Stimulated activated CD4-positive, alpha-beta T cell treated with anti-CD3 and anti-CD28 coated beads, Interleukin-12 subunit alpha, Interleukin-12 subunit beta, amount 100 ng/mL, for 4 hours (primary cell): Measurements from ENCODE around the gene VEZT.
"Not testable (repeated sequence)": the region's sequence is repeated elsewhere in the genome, so short reads cannot be mapped to it uniquely, and the experiment has no call there.

Experiments used
- DNase-seq: peaks from one replicate; pipeline ENCODE4 v3.0.0-alpha.2; 2020

The VEZT gene

GRCh38 chr12:95227818-95228356 lies 10.3 kb downstream of the VEZT start:
- no peak for DNase-seq

DNA sequence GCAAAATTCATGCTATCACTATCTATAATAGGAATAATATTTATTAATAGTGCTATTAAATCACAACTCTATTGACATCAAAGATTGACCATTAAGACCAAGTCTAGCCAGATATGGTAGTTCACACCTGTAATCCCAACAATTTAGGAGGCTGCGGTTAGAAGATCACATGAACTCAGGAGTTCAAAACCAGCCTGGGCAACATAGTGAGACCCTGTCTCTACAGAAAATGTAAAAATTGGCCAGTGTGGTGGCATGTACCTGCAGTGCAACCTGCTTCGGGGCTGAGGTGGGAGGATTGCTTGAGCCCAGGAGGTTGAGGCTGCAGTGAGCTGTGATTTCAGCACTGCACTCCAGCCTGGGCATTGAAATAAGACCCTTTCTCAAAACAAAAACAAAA lies 11.0 kb downstream of the VEZT start:
- DNase-seq, result no peak

DNA sequence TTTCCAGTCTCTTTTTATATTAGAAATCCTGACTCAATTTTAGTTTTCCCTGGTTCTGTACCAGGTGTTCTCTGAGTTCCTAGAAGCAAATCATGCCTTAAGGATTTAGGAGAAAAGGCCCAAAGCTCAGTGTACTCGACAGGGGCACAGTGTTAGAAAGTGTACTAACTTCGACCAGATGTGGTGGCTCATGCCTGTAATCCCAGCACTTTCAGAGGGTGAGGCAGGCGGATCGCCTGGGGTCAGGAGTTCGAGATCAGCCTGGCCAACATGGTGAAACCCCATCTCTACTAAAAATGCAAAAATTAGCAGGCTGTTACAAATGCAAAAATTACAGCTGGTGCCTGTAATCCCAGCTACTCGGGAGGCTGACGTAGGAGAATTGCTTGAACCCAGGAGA lies 12.0 kb downstream of the VEZT start:
- no peak for DNase-seq

DNA sequence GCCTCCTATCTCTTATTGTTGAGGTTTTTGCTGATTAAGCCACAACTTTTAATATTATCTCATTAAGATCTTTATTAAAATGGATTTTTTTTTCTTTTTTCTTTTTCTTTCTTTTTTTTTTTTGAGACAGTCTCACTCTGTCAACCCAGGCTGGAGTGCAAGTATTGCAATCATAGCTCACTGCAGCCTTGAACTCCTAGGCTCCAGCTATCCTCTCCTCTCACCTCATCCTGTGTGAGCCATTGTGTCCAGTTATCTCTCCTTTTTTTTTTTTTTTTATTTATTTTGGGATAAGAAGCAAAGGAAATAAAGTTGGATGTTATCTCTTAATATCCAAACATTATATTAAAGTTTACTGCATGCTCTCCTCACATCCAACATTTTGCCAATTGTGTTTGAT lies 12.7 kb downstream of the VEZT start:
- DNase-seq, result no peak

DNA sequence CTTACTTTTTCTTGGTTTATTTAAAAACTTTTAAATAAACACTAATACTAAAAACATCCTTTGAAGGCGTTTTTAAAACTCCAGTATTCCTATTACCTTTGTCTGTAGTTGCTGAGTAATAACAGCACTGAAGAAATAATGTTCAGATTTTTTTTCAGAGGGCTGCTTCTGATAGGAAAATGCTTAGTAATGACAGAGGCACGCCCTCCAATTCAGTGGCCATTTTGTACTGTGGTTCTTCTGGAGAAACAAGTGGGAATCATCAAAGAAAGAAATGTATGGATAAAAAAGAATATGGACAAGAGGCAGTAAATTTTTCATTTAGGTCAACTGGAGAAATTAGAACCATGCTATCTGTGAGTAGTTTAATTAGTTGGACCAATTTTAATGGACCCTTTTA lies 13.6 kb downstream of the VEZT start:
- DNase-seq, result no peak

DNA sequence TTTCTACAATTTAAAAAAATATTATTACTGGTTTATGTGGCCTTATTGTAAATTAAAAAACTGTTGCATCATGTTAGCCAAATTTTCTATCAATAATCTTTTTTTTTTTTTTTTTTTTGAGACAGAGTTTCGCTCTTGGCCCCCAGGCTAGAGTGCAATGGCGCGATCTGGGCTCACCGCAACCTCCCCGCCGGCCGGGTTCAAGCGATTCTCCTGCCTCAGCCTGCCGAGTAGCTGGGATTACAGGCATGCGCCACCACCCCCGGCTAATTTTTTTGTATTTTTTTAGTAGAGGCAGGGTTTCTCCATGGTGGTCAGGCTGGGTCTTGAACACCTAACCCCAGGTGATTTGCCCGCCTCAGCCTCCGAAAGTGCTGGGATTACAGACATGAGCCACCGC lies 16.6 kb downstream of the VEZT start:
- not testable (repeated sequence) for DNase-seq

DNA sequence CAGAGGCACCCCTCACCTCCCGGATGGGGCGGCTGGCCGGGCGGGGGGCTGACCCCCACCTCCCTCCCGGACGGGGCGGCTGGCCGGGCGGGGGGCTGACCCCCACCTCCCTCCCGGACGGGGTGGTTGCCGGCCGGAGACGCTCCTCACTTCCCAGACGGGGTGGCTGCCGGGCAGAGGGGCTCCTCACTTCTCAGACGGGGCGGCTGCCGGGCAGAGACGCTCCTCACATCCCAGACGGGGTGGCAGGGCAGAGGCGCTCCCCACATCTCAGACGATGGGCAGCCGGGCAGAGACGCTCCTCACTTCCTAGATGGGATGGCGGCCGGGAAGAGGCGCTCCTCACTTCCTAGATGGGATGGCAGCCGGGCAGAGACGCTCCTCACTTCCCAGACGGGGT lies 18.0 kb downstream of the VEZT start:
- DNase-seq, result not testable (repeated sequence)

DNA sequence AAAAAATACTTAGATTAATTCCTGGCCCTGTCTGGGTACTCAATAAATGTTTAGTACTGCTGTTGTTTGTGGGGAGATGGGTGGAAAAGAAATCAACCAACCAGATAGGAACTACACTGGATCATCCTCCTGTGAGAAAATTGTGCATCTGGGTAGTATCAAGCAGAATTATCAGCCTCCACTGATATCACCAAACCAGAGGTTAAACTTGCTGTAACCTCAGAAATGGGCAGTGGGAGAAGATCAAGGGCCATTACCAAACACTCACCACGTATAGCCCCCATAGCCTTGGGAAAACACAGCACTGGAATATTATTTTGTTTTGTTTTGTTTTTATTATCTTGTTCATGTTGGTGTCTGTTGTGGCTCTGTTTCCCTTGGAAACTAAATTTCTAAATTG lies 19.7 kb downstream of the VEZT start:
- DNase-seq, result no peak

DNA sequence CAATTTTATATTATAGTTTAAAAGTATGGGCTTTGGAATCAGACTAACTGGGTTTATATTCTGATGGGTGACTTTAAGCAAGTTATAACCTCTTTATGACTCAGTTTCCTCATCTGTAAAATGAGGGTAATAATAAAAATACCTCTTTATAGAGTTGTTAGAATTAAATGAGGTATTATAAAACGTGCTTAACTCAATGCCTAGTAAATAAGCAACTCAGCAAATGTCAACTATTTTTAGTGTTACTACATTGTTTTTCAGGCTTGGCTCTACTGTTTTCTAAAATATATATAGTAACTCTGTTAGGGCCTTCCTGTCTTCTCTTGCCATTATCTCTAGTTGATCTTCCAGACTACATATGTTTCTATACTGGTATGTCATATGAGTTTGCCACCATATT lies 20.5 kb downstream of the VEZT start:
- DNase-seq, result no peak

GRCh38 chr12:95239216-95239615 lies 21.6 kb downstream of the VEZT start:
- no peak for DNase-seq

DNA sequence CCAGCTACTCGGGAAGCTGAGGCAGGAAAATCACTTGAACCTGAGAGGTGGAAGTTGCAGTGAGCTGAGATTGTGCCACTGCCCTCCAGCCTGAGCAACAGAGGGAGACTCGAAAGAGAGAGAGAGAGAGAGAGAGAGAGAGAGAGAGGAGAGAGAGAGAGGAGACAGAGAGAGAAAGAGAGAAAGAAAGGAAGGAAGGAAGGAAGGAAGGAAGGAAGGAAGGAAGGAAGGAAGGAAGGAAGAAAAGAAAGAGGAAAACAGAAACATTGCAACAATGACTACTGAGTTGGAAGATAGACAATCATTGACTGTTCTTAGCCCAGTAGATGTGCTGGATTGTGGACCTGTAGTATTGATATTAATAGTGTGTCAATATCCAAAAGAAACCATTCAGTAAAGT lies 22.2 kb downstream of the VEZT start:
- DNase-seq, result not testable (repeated sequence)

DNA sequence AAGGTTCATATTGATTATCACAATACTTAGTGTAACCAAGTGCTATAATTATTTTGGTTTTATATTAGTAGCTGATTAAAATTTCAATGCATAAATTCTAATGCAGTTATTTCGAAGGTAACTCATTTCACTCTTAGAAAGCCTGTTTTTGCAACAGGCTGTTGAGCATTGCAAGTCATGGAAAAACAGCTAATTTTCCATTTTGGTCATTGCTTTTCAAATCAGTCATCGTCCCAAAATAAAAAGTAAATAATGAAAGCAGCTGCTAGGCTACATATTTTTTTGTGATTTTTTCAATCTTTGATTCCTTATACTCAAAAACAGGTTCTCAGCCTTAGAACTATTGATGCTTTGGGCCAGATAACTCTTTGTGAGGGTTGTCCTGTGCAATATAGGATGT lies 22.9 kb downstream of the VEZT start:
- no peak for DNase-seq

- not testable (repeated sequence) for DNase-seq
Observed at GRCh38 chr12:95241138-95241537, 23.5 kb downstream of the VEZT start.

DNA sequence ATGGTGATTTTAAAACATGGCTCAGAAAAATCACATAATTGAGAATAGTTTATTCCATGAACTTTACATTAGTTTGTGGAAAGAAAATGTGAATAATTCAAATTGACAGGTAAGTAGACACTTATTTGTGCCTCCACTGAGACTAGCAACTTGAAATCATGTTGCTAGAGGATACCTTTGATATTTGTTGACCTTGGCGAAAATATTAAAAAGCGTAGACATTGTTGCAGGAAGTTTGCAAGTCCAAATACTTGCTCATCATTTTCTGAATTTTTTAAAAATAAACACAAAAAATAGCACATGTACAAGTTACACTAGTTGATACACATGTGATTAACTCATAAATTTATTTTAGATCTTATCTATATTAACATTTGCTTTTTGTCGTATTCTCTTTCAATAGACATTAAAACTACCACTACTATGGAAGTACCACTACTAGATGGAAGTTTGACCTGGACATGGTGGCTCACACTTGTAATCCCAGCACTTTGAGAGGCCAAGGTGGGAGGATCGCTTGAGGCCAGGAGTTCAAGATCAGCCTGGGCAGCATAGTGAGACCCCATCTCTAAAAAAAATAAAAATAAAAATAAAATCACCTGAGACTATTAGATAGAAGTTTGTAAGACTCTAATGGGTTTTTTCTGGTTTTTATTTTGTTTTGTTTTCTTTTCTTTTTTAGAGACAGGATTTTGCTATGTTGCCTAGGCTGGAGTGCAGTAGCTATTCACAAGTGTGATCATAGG lies 24.3 kb downstream of the VEZT start:
- DNase-seq, result no peak

- DNase-seq, result no peak
Observed at GRCh38 chr12:95243497-95244183, 26.0 kb downstream of the VEZT start.

DNA sequence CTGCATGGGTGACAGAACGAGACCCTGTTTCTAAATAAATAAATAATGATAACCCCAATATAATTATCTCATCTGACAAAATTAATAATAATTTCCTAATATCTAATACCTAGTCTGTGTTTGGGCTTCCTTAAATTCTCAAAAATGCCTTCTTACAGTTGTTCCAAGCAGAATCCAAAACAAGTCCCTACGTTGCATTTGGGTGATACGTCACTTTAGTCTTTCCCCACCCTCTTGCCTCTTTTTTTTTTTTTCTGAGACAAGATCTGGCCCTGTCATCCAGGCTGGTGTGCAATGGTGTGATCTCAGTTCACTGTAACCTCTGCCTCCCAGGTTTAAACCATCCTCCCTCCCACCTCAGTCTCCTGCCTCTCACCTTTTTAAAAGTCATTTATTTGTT lies 26.7 kb downstream of the VEZT start:
- no peak for DNase-seq

DNA sequence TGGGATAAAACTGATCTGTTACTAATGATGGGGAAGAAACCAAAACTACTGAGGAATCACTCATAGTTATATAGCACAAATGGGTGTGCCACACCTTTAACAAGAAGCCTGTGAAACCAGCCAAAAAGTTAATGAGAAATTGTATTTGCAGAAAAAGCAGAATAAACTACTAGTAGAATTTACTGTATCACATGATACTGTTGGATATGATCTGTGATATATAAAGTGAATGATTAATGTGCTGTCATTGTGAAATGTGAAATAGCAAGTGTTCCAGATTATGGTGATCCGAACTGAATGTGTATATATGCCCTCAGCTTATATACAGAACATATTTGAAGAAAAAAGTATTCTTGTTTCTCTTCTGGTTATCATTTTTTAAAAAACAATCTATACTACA lies 30.5 kb downstream of the VEZT start:
- DNase-seq, result no peak

DNA sequence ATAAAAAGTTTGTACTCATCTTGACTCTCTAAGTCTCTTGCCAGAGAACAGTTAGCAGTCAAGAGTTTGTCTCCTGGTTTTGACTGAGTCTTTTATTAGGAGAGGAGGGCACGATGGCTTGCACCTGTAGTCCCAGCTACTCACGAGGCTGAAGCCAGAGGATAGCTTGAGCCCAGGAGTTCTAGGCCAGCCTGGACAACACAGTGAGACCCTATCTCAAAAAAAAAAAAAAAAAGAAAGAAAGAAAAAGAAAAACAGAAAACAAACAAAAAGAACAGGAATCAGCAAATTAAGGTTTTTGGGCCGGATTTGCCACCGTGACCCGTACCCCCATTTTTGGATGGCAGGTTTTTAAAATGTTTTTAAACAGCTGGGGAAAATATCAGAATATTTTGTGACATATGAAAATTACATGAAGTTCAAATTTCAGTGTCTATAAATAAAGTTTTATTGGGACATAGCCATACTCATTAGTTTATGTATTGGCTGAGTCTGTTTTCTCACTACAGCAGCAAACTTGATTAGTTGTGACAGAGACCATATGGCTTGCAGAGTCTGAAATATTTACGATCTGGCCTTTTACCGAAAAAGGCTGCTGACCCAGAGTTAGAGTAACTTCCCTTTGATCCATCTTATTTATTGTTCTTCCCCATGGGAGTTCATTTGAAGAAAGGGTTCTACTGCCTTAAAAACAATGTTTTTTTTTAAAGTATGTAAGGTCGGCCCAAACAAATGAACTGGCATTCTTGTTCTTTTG lies 31.2 kb downstream of the VEZT start:
- DNase-seq, result no peak

DNA sequence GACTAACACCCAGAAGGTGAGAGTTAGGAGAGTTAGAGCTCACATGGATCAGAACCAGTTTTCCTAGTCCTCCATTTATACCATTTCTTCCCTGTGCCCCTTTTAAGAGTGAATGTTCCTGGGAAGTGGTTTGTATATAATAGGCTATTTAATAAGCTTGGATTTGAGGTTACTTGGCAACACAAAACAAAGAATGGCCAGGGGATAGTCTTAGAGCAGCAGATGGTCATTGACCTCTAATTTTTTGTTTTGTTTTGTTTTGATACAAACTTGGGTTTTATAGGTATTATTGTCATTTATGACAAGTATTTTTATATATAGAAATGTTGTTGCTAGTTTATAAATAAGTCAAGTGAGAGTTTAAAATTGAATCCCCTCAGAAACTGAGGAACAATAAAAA lies 35.8 kb downstream of the VEZT start:
- no peak for DNase-seq

DNA sequence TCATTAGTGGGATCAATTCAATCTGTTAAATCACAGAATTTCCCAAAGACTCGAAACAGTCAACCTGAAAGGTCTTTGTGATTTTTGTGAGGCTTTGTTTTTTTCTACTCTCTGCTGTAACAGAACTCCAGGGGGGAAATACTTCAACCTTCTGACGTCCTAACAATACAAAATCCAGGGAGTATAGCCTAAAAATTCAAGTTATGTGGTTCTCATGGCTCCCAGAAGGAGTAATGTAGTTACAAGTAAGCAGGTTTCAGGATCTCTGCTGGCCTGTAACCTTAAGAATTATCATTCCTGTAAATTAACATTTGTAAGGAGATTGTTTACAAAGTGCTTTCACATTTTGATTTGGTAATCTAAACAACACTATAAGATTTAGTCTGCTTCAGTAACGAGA lies 39.9 kb downstream of the VEZT start:
- DNase-seq, result no peak

- no peak for DNase-seq
Observed at GRCh38 chr12:95258151-95258550, 40.5 kb downstream of the VEZT start.

DNA sequence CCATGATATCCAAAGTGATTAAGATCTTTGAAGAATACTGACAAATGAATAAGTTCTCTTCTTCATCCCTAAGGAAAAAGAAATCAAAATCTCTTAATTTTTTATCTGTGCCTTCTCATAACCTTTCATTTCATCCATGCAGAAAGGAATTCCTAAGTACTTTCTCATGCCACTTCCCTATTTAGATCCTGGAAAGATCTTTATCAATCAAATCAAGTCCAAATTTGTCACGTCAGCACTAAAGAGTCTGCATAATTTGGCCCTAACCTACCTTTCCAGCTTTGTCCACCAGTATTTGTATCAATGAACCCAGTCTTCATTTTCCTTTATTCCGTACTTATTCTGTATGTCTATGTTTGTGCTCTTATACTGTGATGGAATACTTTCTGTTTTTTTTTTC lies 41.2 kb downstream of the VEZT start:
- DNase-seq, result no peak

- no peak for DNase-seq
Observed at GRCh38 chr12:95259368-95259767, 41.8 kb downstream of the VEZT start.

- DNase-seq, result no peak
Observed at GRCh38 chr12:95261109-95261508, 43.5 kb downstream of the VEZT start.
